Measurements from ENCODE around the gene RABGEF1. TPM values are rescaled to one million over a fixed set of nuclear protein-coding genes. Genes with fewer than 3 reads are reported as not detected.

Gene RABGEF1
- total RNA-seq, 1 donor from 2014 or later = 33.2 TPM

DNA sequence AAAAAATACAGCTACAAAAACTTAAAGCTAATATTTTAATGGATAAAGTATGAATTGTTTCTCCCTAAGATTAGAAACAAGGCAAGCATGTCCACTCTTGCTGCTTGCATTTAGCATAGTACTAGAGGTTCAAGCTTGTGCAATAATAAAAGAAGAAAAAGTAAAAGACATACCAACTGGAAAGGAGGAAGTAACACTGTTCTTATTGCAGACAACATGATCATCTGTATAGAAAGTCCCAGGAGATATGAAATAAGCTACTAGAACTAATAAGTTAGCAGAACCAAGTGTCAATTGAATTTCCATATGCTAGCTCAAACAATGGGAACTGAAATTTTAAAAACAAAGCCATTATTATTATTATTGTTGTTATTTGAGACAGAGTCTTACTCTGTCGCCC is 20.0 kb upstream of the RABGEF1 start:
- no peaks in the 10 kb centered on the region for H3K4me1 Mint-ChIP-seq (ENCODE audit: low read depth, unreplicated experiment)
- DNase-seq (ENCODE audit: low read depth) = no peak
- Histone ChIP-seq H3K9ac (ENCODE audit: low read length) (no peak overlapping the region), H3K36me3 (ENCODE audit: insufficient read depth, low read length) (peaks cover 3% of the 10 kb centered on the region), H3K4me3 (ENCODE audit: insufficient read depth, low read depth, low read length) (no peak overlapping the region), H3K9me3 (ENCODE audit: insufficient read depth, low read depth, low read length) (no peaks in the 10 kb centered on the region), H3K27me3 (ENCODE audit: insufficient read depth, low read length) (no peaks in the 10 kb centered on the region), H2AFZ (ENCODE audit: low read depth, low read length) (no peak overlapping the region), H4K20me1 (ENCODE audit: insufficient read depth, low read length) (no peaks in the 10 kb centered on the region), H3K79me2 (ENCODE audit: insufficient read depth, low read length) (no peaks in the 10 kb centered on the region), H3K27ac (ENCODE audit: low read depth, low read length) (no peak overlapping the region), H3K4me1 (ENCODE audit: insufficient read depth, low read length) (no peaks in the 10 kb centered on the region), H3K4me2 (ENCODE audit: low read length) (no peak overlapping the region)
- no peak overlapping the region for H3K27ac Mint-ChIP-seq (ENCODE audit: unreplicated experiment)
- peaks cover 36% of the 10 kb centered on the region for H3K36me3 Mint-ChIP-seq (ENCODE audit: low read depth, unreplicated experiment)
- no peaks in the 10 kb centered on the region for H3K27me3 Mint-ChIP-seq (ENCODE audit: low read depth, unreplicated experiment)
- no peak overlapping the region for H3K4me3 Mint-ChIP-seq (ENCODE audit: unreplicated experiment)
- no peak for FAIRE-seq
- H3K9me3 Mint-ChIP-seq (ENCODE audit: unreplicated experiment) = peaks cover 9% of the 10 kb centered on the region
- TF ChIP-seq EZH2 (IDR thresholded peaks at IDR 0.05; ENCODE audit: insufficient read depth, low read length) = no peak
- TF ChIP-seq, protein P1, sequence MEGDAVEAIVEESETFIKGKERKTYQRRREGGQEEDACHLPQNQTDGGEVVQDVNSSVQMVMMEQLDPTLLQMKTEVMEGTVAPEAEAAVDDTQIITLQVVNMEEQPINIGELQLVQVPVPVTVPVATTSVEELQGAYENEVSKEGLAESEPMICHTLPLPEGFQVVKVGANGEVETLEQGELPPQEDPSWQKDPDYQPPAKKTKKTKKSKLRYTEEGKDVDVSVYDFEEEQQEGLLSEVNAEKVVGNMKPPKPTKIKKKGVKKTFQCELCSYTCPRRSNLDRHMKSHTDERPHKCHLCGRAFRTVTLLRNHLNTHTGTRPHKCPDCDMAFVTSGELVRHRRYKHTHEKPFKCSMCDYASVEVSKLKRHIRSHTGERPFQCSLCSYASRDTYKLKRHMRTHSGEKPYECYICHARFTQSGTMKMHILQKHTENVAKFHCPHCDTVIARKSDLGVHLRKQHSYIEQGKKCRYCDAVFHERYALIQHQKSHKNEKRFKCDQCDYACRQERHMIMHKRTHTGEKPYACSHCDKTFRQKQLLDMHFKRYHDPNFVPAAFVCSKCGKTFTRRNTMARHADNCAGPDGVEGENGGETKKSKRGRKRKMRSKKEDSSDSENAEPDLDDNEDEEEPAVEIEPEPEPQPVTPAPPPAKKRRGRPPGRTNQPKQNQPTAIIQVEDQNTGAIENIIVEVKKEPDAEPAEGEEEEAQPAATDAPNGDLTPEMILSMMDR (IDR thresholded peaks at IDR 0.05; ENCODE audit: insufficient read depth, low read depth, low read length) = no peak

GRCh38 chr7:66725843-66726242 is 14.7 kb upstream of the RABGEF1 start:
- no peak for FAIRE-seq
- H3K27ac ChIP-seq (ENCODE audit: low read depth, low read length) = no peak overlapping the region
- TF ChIP-seq EZH2 (IDR thresholded peaks at IDR 0.05; ENCODE audit: insufficient read depth, low read length) = no peak
- TF ChIP-seq, protein P1 (IDR thresholded peaks at IDR 0.05; ENCODE audit: insufficient read depth, low read depth, low read length) = no peak

DNA sequence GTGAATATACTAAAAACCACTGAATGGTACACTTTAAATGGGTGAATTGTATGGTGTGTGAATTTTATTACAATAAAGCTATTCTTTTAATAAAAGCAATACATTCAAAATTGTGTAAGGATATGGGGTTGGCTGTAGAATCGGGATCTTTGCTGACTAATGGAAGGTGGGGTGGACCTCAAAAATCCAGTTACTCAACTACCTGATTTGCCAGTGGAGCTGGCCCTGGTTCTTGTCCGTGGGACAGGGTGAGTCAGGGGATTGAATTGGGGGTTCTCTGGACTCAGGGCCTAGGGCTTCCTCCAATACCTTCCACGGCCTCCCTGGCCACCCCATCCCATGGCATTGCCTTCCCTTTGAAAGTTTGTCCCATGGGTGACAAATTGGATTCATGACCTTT is 13.5 kb upstream of the RABGEF1 start:
- Mint-ChIP-seq H3K4me3 (ENCODE audit: unreplicated experiment) (no peak overlapping the region), H3K27me3 (ENCODE audit: low read depth, unreplicated experiment) (no peaks in the 10 kb centered on the region), H3K4me1 (ENCODE audit: low read depth, unreplicated experiment) (no peaks in the 10 kb centered on the region), H3K27ac (ENCODE audit: unreplicated experiment) (no peak overlapping the region), H3K9me3 (ENCODE audit: unreplicated experiment) (peaks cover 9% of the 10 kb centered on the region), H3K36me3 (ENCODE audit: low read depth, unreplicated experiment) (peaks cover 45% of the 10 kb centered on the region)
- no peak for TF ChIP-seq EZH2 (IDR thresholded peaks at IDR 0.05; ENCODE audit: insufficient read depth, low read length)
- TF ChIP-seq, protein P1 (IDR thresholded peaks at IDR 0.05; ENCODE audit: insufficient read depth, low read depth, low read length) = no peak
- H2AFZ ChIP-seq (ENCODE audit: low read depth, low read length) = no peak overlapping the region
- DNase-seq (ENCODE audit: low read depth) (no peak), FAIRE-seq (no peak)
- H3K4me3 ChIP-seq (ENCODE audit: insufficient read depth, low read depth, low read length) = no peak overlapping the region
- H3K4me2 ChIP-seq (ENCODE audit: low read length) = no peak overlapping the region
- no peaks in the 10 kb centered on the region for H3K9me3 ChIP-seq (ENCODE audit: insufficient read depth, low read depth, low read length)
- H3K79me2 ChIP-seq (ENCODE audit: insufficient read depth, low read length) = no peaks in the 10 kb centered on the region
- H3K27ac ChIP-seq (ENCODE audit: low read depth, low read length) = no peak overlapping the region
- H3K36me3 ChIP-seq (ENCODE audit: insufficient read depth, low read length) = no peaks in the 10 kb centered on the region
- H4K20me1 ChIP-seq (ENCODE audit: insufficient read depth, low read length) = peaks cover 5% of the 10 kb centered on the region
- H3K27me3 ChIP-seq (ENCODE audit: insufficient read depth, low read length) = no peaks in the 10 kb centered on the region
- H3K4me1 ChIP-seq (ENCODE audit: insufficient read depth, low read length) = no peaks in the 10 kb centered on the region
- no peak overlapping the region for H3K9ac ChIP-seq (ENCODE audit: low read length)

More at GRCh38 chr7:66725843-66726242, 14.7 kb upstream of the RABGEF1 start:
- H3K27me3 Mint-ChIP-seq (ENCODE audit: low read depth, unreplicated experiment) = no peaks in the 10 kb centered on the region
- H3K9me3 ChIP-seq (ENCODE audit: insufficient read depth, low read depth, low read length) = no peaks in the 10 kb centered on the region
- H3K79me2 ChIP-seq (ENCODE audit: insufficient read depth, low read length) = no peaks in the 10 kb centered on the region
- no peaks in the 10 kb centered on the region for H3K36me3 ChIP-seq (ENCODE audit: insufficient read depth, low read length)
- no peak for DNase-seq (ENCODE audit: low read depth)
- H3K4me1 ChIP-seq (ENCODE audit: insufficient read depth, low read length) = no peaks in the 10 kb centered on the region
- H2AFZ ChIP-seq (ENCODE audit: low read depth, low read length) = no peak overlapping the region
- H3K9me3 Mint-ChIP-seq (ENCODE audit: unreplicated experiment) = peaks cover 9% of the 10 kb centered on the region
- no peaks in the 10 kb centered on the region for H3K27me3 ChIP-seq (ENCODE audit: insufficient read depth, low read length)
- peaks cover 47% of the 10 kb centered on the region for H3K36me3 Mint-ChIP-seq (ENCODE audit: low read depth, unreplicated experiment)
- no peak overlapping the region for H3K27ac Mint-ChIP-seq (ENCODE audit: unreplicated experiment)
- H3K4me3 ChIP-seq (ENCODE audit: insufficient read depth, low read depth, low read length) = no peak overlapping the region
- no peaks in the 10 kb centered on the region for H3K4me1 Mint-ChIP-seq (ENCODE audit: low read depth, unreplicated experiment)
- no peak overlapping the region for H3K4me2 ChIP-seq (ENCODE audit: low read length)
- no peak overlapping the region for H3K9ac ChIP-seq (ENCODE audit: low read length)
- peaks cover 5% of the 10 kb centered on the region for H4K20me1 ChIP-seq (ENCODE audit: insufficient read depth, low read length)
- H3K4me3 Mint-ChIP-seq (ENCODE audit: unreplicated experiment) = no peak overlapping the region

Measured in astrocyte (in vitro differentiated cells and primary cell).